GM03348 (cell line): Measurements from ENCODE around the gene NSD2.

Source experiments
- DNase-seq: peaks from one replicate; pipeline ENCODE4 v3.0.0; 2012; ENCODE audit warnings: low spot score

Gene NSD2

DNA sequence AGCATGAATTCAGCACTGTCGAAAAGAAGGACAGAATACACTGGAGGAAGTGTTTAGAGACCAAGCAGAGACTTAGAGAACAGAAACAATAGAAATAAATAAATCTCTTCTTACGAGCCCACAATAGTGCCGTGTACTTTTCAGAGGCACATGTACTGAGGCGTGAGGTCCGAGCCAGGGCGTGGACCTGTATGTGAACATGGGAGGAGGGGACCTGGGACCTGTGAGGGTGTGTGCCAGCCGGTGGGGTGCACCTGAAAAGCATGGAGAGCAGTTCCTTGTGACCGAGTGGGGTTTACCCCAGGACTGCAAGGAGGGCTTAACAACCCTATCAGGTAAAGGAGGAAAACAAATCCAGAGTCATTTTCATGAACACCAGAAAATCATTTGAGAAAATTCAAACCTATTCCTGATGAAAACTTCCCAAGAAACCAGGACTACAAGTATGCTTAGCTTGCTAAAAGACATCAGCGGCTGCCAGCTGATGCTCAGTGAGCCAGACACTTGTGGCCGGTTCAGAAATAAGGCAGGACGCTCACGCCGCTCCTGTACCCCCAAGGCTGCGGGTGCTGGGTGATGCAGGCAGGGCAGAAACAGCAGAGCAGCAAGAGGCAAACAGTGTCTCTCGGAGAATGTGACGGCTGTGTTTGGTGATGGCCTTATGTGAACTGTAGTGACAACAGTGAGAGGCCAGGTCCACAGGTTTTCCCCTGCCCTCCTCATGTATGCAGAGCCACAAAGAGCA lies 100.4 kb downstream of the NSD2 start:
- DNase-seq: no peak

DNA sequence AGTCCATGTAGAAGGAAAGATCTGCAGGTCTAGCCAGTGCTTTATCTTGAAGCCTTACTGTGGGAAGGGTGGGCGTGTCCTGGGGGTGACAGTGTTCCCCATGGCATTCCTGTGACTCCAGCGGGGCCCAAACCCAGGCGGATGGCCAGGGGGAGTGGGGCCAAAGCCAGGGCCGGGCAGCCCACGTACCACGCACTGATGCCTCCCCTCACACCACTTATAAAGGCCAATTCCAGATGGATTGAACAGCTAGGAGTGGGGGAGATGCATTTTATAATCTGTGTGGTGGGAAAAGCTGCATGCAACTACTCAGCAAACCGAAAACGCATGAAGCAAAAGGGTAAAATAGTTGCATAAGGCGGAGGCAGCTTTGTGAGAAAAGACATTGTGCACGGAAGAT lies 101.2 kb downstream of the NSD2 start:
- no peak for DNase-seq

DNA sequence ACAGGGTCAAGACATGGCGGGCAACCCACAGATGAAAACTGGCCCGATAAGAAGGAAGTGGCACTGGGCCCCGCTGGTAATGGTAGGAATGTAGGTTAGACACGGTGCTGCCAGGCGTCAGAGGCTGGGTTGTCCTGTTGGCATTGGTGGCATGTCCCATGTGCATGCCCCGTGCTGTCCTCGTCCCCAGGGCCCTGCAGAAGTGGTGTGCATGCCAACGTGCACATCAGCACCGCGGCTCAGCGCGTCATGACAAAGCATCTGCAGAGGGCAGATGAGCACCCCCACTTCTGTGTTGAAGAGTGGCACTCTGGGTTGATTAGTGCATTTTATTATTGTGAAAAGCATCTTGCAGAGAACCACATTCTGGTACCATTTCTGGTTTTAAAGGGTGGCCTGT lies 102.0 kb downstream of the NSD2 start:
- no peak for DNase-seq

DNA sequence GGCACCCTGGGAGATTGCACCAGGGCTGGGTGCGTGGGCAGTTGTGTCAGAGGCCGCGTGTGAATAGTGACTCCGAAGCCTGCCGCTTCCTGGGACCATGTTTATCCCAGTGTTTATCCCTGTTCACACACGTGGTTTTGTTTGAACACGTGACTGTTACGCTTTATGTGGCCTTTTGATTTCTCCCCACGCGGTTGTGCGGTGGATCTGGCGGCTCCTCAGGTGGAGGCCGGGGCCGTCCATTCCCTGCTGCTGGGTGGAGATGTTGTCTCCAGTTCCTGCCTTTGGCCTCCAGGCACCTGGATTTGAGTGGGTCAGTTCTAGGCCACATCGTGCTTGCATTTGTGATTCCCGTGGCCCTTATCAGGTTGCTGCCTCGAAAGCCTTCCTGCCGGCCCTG lies 102.5 kb downstream of the NSD2 start:
- DNase-seq: no peak

DNA sequence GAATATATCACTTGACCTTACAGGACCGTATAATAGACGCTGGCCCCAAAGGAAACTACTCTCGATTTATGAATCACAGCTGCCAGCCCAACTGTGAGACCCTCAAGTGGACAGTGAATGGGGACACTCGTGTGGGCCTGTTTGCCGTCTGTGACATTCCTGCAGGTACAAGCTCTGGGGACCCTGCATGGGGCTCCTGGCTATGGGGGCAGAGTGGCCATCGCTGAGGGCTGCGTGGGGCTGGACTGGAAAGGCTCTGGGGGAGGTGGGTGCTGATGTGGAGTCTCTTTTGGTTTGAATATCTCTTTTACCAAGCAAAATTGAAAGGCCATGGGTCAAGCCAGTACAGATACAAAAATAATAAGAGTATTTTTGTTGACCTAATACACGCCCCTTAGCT lies 103.6 kb downstream of the NSD2 start:
- DNase-seq: no peak

DNA sequence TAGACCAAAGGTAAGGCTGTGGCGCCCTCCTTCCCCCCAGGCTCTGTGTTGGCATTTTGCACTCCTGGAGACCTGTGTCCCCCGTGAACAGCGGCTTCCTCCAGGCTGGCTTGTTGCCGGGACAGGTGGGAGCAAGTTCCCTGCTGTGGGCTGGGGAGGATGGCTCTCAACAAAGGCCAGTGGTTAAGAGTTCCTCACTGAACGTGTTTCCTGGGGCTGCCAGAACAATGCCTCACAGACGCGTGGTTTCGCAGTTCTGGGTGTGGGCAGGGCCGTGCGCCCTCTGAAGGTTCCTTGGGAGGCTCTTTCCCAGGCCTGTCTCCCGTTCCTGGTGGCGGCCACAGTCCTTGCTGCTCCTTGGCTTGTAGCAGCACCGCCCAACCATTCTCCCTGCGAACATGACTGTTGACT lies 104.2 kb downstream of the NSD2 start:
- DNase-seq: no peak

DNA sequence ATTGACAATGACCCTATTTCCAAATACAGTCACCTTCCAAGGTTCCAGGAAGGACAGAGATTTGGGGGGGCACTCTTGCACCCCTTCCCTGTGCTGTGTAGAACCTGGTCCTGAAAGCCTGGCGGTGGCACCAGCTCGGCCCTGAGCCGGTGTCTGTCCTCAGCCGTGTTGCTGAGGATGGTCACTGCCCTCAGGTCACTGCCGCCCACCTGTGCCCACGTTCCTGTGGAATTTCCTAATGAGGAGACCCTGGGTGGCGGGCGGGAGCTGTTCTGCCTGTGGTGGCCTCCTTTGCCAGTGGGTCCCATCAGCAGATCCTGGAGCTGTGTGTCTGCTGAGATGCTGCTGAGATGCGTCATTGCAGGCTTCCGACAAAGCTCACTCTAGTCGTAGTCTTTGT lies 104.7 kb downstream of the NSD2 start:
- no peak for DNase-seq

DNA sequence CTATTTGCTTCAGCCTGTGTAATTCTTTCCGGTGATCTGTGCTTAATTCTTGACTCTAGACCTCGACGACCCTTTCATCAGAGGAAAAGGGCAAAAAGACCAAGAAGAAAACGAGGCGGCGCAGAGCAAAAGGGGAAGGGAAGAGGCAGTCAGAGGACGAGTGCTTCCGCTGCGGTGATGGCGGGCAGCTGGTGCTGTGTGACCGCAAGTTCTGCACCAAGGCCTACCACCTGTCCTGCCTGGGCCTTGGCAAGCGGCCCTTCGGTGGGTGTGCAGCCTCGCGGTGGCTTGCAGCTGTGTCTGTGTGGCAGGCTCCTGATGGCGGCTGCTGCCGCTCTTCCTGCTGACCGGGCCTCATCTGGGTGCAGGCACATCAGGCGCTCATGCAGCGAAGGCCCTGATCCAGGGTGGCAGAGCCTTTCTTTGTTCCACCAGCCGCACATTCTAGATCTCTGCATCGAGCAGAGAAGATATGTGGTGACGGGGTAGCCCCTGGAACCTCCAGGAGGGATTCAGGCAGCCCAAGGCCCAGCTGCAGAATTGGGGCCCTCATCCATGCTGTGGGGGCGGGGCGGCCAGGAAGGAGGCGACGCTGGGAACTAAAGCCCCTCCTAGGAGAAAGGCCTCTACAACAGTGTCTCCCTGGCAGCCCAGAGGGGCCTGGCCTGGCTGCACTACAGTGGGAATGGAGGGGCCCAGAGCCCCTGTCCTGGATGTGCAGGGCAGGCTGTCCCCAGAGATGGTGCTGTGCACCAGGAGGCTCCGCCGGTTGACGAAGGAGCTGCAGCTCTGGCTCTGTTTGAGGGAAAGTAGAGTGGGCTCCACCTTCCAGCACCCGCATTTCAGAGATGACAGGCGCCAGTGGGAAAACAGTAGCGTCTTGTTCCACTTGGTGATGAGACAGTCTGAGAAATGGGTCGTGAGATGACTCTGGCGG lies 105.5 kb downstream of the NSD2 start:
- no peak for DNase-seq

DNA sequence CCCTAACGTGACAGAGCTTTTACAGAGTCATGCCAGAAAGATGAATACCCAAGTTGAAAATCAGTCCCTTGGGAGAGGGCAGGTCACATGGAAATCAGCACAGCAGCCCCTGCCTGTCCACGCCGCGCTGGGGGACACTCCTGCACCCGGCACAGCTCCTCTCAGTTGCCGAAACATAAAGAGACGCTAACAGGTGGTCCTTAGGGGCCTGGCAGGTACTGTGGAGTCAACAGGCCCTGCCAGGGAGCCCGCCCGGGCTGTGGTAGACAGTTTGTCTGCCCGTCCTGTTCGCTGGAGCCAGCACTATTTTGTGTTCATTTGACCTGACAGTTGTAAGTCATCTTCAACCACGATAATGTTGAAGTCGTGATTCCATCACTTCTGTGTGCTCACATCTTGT lies 107.0 kb downstream of the NSD2 start:
- DNase-seq: no peak

DNA sequence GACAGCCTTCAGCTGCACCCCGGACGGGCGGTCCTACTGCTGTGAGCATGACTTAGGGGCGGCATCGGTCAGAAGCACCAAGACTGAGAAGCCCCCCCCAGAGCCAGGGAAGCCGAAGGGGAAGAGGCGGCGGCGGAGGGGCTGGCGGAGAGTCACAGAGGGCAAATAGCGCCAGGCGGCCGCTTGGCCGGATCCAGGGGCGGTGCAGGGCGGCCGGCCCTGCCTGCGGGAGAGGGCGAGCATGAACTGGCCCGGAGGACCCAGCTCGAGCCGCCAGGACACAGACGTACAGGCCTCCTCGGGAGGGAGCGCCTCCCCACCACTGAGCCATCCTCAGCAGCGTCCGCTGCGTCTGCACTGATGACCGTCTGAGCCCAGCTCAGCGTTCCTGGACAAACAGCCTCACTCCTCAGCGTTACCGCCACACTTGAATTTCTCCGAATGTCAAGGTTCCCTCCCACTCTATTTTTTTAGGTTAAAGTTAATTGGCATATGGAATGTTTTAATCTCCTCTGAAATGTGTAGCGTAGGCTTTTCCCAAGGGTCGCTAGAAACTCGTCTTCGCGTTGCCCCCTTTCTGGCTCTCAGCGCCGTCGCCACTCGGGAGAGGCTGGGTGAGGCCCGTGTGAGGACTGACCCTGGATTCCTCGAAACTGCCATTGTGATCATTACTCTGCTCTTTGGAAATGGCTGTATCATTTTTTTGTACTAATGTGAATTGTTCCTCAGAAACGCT lies 107.7 kb downstream of the NSD2 start:
- DNase-seq: no peak

DNA sequence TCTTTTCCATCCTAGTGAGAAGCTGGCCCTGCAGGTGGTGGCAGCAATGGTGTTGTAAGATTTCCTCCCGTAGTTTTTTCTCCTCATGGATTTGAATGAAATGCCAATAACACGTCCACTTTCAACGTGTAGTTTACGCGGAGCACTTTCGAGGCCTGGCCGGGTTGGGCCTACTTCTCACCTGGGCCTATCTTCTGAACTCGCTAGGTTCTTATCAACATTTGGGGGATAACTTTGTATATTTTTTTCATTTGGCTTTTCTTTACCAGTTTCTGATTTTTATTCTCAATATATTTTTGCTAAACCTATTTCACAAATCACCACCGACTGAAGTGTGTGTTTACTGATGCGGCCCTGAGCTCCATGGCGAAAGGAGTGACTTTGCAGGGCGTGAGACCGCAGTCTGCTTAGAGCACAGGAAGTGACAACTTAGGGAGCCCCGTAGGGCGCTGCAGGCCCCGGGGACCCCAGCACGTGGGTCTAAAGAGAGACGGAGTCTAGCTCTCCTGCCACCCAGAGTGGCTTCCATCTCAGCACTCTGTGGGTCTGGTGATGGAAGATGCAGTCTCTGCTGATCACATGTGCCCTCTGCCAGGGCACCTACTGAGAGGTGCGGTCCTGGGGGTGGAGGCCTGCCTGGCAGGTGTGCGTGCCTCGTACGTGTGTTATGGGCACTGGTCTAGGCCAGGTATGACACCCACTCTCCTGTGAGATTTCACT lies 108.4 kb downstream of the NSD2 start:
- no peak for DNase-seq

DNA sequence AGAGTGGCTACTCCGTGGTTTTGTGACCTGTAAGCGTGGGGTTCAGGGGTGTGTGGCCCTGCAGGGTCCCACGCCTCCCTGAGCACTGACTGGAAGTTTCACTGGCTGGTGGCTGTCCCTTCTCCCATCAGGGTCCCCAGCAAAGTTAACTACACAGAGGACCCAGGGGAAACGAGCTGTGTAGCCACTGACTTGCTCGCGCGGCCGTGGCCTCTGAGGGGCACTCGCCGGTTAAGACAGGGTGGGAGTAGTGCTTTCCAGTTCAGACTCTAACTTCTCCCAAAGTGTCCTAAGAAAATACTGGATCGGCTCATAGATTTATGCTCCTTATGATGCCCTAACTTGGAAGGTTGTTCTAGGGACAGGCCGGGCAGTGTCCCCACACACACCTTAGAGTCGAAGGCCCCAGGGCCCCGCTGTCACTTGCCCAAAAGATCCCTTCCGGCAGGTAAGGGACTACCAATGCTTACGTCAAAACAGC lies 109.4 kb downstream of the NSD2 start:
- no peak for DNase-seq

DNA sequence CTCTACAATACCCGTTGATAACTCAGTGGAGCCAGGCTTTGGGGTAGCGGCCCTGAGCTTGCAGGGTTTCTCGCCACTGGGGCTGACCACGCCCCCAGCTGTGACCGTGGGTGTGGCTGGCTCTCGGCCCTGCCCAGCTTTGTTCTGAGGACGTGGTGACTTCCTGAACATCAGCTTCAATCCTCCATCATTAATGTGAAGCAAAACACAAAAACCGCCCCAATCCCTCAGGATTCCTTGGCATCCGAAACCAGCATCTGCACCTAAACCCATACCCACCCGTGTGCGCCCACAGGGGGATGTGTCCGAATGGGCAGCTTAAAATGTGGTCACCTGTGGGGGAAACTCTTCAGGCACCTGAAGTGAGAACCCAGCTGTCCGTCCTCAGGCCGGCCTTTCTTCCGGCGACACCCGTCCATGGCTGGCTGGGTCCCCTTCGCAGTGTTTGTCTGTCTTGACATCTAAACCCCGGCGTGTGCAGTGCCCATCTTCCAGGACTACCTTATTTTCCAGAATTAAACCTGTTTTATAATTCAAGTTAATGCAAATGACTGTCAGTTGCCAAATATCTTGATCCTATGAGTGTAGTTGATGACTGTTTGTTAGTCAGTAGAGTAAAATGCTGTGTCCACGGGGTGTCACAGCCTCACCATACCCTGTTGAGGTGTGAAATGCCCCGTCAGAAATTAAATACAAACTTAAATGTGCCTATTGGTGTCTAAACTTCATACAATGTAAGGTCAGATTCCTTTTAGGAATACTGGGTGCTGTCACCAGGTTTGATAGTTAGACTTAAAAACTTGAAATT lies 110.3 kb downstream of the NSD2 start:
- peak; percentile 49 for DNase-seq

DNA sequence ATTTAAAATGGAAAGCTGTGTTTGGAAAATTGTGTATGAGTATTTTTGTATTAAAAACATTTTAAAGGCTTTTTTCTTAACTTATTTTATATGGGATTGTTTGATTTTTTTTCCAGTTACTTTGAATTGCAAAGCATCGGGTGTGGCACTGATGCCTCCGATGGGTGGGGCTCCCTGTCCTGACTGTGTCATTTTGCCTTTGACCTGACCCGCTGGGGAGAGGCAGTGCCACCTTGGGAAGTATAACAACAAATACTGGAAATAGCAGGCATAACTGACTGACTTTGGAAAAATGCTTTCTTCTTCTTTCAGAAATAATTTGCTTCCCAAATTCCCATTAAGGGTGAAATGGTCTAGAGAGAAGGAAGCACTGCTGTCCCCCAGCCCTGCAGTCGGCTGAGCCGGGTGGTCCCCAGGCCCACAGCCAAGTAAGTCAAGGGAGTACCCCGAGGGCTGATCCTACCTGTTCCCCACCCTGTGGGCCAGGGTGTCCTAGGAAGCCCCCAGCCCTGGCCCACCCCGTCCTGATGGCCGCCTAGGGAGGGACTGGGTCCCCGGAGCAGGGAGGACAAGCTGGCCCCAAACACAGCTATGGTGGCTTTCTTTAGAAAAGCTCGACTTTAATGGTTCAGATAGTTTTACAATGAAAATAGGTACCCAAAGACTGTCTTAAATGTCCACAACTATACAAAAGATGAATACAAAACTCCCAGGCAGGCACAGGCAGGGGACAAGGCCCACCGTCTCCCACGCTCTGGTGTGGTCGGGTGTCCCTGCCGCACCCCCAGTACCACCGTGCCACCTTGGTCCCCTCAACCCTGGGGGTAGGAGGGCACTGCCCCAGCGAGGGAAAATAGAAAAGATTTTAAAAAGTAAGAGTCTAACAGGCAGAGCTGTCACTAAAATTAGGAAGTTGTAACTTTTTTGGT lies 111.2 kb downstream of the NSD2 start:
- no peak for DNase-seq

DNA sequence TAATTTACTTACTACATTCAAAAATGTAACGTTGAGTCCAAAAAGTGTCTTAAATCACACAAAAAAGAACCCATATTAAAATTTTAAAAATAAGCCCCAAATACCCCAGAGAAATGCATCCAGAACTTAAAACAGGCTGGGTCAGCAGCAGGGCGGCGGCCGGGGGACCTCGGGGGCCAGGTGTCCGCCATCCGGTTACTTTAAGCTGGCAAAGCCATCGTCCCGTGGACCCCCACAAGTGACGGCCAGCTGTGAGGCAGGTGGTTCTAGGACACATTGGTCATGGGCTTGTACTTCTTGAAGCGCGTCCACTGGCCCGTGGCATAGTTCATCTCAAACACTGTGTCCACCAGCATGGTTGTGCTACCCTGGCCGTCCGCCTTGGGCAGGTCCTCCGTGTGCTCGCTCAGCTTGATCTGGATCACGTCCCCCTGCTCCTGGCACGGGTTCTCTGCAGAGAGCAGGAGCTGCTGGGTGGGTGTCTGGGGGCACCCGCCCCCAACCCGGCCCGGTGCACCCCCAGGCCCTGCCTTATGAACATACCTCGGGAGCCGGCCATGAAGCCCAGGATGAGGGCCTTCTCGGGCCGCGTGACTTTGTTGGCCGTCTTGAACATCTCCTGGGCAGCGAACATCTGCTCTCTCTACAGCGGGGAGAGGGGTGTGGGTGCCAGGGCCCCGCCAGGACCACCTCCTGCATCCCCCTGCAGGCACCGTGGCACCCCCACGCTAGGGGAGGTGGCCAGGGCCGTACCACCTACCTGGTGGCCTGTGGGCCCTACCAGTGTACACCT lies 112.1 kb downstream of the NSD2 start:
- DNase-seq: no peak

DNA sequence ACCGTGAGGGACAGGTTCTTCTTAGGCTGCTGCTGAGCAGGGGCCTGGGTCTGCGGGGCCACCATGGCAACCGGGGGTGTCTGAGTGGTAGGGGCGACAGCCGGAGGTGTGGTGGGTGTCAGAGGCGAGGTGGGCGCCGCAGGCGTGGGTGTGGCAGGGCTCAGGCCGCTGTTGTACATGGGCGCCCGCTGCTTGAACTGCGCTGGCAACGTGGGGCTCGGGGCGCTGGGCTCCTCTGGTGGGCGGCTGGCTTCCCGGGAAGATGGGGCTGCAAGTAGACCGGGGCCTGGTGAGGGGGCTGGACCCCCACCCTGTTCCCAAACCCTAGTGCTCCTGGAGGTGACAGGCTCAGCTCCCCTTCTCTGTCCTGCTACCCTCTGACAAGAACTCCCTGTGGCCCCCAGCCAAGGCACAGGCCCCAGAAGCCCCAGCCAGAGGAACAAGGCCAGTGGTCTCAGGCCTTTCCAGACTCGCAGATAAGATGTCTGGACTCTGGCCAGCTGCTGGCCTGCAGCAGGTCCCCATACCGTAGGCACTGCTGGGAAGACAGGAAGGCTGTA lies 112.7 kb downstream of the NSD2 start:
- no peak for DNase-seq

DNA sequence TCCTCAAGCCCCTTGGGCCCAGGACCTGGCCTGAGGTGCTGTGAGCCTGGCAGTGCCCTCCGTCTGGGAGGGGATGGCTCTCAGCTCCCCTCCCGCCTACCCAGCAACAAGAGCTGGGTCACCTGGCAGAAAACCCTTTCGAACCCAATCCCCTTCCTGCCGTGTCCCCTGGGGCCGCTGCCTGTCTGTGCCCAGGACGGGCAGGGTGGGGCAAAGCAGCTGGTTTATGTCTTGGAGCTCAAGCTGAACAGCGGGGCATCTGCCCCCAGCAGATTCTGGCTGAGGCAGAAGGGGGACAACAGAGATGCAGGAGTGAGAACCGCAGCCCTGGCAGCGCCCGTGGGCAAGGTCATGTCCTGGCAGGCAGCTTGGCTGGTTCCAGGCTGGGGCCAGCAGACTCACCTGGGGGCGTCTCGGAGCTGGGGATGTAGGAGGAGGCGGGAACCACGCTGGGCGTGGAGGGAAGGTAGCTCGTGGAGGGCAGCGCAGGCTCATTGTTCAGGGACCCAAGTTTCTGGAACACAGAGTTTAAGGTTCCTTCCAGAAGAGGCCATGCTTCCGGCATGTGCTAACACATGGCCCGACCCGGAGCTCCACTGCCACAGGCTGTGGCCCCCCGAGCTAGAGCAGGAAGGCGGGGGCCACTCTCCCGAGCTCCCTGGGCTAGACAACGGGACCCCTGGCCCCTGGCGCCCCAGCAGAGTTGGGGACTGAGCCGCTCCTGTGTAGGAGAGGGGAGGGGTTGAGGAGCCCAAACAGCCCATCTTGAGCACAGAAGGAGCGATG lies 113.4 kb downstream of the NSD2 start:
- DNase-seq: no peak

DNA sequence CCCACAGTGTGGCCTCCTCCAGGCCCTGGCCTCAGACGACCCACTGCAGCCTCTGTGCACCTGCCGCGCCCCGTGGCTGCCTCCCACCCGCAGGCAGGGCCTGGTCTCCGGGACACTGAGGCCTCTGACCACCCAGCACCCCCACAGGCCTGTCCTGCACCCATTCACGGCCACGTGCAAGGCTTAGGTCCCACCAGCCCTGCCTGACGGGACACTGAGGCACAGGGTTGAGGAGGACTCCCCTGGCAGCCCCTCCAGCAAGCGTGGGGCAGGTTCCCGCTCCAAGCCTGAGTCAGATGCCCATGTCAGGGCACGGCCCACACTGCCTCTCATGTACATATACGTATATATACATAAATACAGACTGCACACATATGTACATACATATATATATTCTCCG lies 114.1 kb downstream of the NSD2 start:
- no peak for DNase-seq
